ENCODE measurements around the gene FLOT2.

DNA sequence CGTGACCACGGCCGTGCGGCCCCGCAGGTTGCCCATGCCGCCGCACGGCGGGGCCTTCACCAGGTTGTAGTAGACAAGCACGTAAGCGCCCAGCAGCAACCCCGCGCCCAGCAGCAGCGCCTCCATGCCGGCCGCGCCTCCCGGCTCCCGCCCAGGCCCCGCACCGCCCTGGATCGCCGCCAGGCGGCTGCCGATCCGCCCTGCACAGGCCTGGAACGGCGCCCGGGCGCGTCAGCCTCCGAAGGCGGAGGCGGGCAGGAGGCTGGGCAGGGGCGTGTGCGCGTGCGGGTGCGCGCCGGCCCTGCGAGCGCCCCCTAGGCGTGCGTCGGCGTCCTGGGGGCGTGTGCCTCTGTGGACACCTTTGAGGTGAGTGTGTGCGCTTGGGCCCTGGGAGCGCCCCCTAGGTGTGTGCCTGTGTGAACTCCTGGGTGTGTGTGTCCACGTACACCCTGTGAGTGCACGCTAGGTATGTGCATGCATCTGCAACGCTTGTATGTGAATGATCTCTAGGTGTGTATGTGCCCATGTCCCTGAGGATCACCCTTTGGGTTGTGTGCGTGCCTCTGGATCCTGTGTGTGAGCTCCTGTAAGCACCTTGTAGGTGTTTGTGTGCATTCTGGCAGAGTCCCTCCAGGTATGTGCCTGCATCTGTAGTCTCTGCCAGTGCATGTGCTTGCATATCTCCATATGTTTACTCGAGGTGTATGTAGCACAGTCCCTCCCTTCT, 5.4 kb upstream of the FLOT2 start, which contains the start of gene DHRS13:
- TF ChIP-seq, protein P1, sequence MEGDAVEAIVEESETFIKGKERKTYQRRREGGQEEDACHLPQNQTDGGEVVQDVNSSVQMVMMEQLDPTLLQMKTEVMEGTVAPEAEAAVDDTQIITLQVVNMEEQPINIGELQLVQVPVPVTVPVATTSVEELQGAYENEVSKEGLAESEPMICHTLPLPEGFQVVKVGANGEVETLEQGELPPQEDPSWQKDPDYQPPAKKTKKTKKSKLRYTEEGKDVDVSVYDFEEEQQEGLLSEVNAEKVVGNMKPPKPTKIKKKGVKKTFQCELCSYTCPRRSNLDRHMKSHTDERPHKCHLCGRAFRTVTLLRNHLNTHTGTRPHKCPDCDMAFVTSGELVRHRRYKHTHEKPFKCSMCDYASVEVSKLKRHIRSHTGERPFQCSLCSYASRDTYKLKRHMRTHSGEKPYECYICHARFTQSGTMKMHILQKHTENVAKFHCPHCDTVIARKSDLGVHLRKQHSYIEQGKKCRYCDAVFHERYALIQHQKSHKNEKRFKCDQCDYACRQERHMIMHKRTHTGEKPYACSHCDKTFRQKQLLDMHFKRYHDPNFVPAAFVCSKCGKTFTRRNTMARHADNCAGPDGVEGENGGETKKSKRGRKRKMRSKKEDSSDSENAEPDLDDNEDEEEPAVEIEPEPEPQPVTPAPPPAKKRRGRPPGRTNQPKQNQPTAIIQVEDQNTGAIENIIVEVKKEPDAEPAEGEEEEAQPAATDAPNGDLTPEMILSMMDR (IDR thresholded peaks at IDR 0.05): peak; percentile 80 to 91 (median 81)
- TF ChIP-seq POLR2A (IDR thresholded peaks at IDR 0.05): no peak
